Upper lobe of left lung (tissue), 4 donors: ENCODE data around the gene MGMT.

Experiments used
- POLR2AphosphoS5 ChIP-seq, 2 donors: sonication (generic); formaldehyde crosslinking; IDR thresholded peaks; one replicate each; pipeline ENCODE4 v1.5.1; 2017; ENCODE audit warnings: antibody characterized with exemption in 2 of 2
- TF ChIP-seq, protein P1 (sequence below), 6 experiments: fragments of 450-650 bp in 4 of 6; fragments of 200-600 bp in 2 of 6; sonication (generic) in 2 of 6; IDR thresholded peaks; one replicate each; pipeline ENCODE4 v1.5.1; 2016 to 2019; ENCODE audit warnings: antibody characterized with exemption in 6 of 6

DNA sequence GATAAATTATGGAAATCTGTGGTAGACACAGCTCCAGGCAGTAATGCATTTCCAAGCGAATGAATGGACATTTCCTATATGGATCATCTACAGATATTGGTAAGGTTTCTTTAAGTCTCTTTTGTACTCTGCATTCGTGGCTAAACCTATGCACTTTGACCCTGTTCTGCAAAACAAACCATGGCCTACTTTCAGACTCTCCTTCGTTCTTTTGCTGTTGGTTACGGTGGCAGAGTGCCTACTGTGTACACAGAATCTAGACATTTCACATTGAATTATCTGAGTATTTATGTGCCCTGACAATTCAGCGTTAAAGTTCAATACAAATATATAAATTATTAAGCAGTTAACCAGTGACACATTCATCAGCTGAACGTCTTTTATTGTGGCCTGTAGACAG, 93.3 kb downstream of the MGMT start:
- no peak for TF ChIP-seq POLR2AphosphoS5 (IDR thresholded peaks at IDR 0.05)
- TF ChIP-seq, protein P1, sequence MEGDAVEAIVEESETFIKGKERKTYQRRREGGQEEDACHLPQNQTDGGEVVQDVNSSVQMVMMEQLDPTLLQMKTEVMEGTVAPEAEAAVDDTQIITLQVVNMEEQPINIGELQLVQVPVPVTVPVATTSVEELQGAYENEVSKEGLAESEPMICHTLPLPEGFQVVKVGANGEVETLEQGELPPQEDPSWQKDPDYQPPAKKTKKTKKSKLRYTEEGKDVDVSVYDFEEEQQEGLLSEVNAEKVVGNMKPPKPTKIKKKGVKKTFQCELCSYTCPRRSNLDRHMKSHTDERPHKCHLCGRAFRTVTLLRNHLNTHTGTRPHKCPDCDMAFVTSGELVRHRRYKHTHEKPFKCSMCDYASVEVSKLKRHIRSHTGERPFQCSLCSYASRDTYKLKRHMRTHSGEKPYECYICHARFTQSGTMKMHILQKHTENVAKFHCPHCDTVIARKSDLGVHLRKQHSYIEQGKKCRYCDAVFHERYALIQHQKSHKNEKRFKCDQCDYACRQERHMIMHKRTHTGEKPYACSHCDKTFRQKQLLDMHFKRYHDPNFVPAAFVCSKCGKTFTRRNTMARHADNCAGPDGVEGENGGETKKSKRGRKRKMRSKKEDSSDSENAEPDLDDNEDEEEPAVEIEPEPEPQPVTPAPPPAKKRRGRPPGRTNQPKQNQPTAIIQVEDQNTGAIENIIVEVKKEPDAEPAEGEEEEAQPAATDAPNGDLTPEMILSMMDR (IDR thresholded peaks at IDR 0.05) = no peak
